Measurements from ENCODE around the gene TSEN34. TPM values are rescaled to one million over a fixed set of nuclear protein-coding genes. Genes with fewer than 3 reads are reported as not detected.

TSEN34 gene
- total RNA-seq, 1 experiment from 2014 or later: 122 TPM

- Histone ChIP-seq H3K36me3 (ENCODE audit: low read depth, low read length) (no peaks in the 10 kb centered on the region), H3K27me3 (ENCODE audit: low read length) (peaks cover 6% of the 10 kb centered on the region; the same call in 1 of the 2 replicates), H3K79me2 (ENCODE audit: low read length) (no peaks in the 10 kb centered on the region), H2AFZ (ENCODE audit: low read length) (no peak overlapping the region), H3K9ac (ENCODE audit: low read length) (no peak overlapping the region), H3K4me2 (ENCODE audit: low read length) (no peak overlapping the region), H3K9me3 (ENCODE audit: low read length) (no peaks in the 10 kb centered on the region), H3K9me2 (replicated peaks; ENCODE audit: low read length) (no peaks in the 10 kb centered on the region), H4K20me1 (ENCODE audit: low read length) (no peaks in the 10 kb centered on the region), H3F3A (ENCODE audit: low read length, unreplicated experiment) (no peaks in the 10 kb centered on the region), H3K27ac (ENCODE audit: low read length) (no peak overlapping the region), H3K4me3 (ENCODE audit: low read length) (no peak overlapping the region), H3K4me1 (ENCODE audit: insufficient read depth, low read length) (peaks cover 8% of the 10 kb centered on the region)
- no peak for ATAC-seq
- intact Hi-C loops (cut with micrococcal nuclease): loop anchor here (10.0 kb wide), 1 partner anchor 425 kb away; no protein-coding TSS in a partner anchor
- POLR2A ChIA-PET (ENCODE audit: unreplicated experiment): no interaction called here
- no TSS peak for BruUV-seq (replicated peaks)
- TF ChIP-seq EZH2 (IDR thresholded peaks at IDR 0.05; ENCODE audit: low read length, unreplicated experiment) (no peak), EZH2phosphoT487 (IDR thresholded peaks at IDR 0.05; ENCODE audit: borderline replicate concordance, low read length) (no peak)
- TF ChIP-seq, protein P1, sequence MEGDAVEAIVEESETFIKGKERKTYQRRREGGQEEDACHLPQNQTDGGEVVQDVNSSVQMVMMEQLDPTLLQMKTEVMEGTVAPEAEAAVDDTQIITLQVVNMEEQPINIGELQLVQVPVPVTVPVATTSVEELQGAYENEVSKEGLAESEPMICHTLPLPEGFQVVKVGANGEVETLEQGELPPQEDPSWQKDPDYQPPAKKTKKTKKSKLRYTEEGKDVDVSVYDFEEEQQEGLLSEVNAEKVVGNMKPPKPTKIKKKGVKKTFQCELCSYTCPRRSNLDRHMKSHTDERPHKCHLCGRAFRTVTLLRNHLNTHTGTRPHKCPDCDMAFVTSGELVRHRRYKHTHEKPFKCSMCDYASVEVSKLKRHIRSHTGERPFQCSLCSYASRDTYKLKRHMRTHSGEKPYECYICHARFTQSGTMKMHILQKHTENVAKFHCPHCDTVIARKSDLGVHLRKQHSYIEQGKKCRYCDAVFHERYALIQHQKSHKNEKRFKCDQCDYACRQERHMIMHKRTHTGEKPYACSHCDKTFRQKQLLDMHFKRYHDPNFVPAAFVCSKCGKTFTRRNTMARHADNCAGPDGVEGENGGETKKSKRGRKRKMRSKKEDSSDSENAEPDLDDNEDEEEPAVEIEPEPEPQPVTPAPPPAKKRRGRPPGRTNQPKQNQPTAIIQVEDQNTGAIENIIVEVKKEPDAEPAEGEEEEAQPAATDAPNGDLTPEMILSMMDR (conservative IDR thresholded peaks at IDR 0.05; ENCODE audit: low read depth, low read length): no peak
- DNase-seq: no peak
- CTCF ChIA-PET: no interaction called here
Measured at GRCh38 chr19:54230031-54230430, 38.9 kb downstream of the TSEN34 start.

DNA sequence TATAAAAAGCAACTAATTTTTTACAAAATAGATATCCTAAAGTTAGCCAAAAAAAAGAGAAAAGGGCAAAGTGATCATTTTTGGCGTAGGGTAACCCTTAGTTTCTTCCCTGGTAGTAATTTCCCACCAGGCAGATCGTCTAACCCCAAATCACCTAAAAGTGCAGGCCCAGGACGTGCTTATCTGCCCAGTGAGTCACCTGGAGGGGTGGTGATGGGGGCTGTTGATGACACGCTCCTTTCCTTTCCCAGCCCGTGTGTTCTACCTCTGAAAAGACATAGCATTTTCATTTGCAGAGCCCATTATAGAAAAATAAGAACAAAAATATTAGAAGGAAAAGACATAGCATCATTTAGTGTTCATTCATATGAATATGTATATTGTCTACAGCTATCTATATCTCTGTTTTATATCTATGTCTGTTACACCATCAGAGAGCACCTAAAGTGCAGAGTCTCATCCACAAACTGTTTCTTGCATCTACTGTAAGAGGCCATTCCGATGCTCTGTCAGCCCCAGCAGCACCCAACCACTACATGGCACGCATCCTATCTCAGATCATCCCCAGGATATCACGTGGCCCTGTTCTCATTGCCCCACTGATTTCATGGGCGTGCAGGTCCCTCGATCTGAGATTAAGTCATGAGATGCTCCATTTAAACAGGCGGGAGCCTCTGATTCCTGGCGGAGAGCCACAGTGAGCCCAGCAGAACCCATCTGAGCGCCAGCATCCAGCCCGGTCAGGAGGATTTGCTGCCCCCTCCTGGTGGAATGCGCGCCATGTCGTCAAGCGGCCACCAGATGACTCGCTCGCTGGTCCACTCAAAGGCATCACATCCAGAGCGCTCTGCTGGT lies 40.2 kb downstream of the TSEN34 start:
- H3K79me2 ChIP-seq (ENCODE audit: low read length): no peaks in the 10 kb centered on the region
- no peak overlapping the region for H3K4me2 ChIP-seq (ENCODE audit: low read length)
- no TSS peak for BruUV-seq (replicated peaks)
- H4K20me1 ChIP-seq (ENCODE audit: low read length): no peaks in the 10 kb centered on the region
- H3K27ac ChIP-seq (ENCODE audit: low read length): no peak overlapping the region
- H2AFZ ChIP-seq (ENCODE audit: low read length): no peak overlapping the region
- H3K36me3 ChIP-seq (ENCODE audit: low read depth, low read length): no peaks in the 10 kb centered on the region
- no peaks in the 10 kb centered on the region for H3F3A ChIP-seq (ENCODE audit: low read length, unreplicated experiment)
- H3K9ac ChIP-seq (ENCODE audit: low read length): no peak overlapping the region
- intact Hi-C loops (cut with micrococcal nuclease): loop anchor here (1.0 to 10.0 kb wide), 3 partner anchors 41 to 427 kb away; no protein-coding TSS in a partner anchor
- ATAC-seq (peak; percentile 98), DNase-seq (peak; percentile 93)
- TF ChIP-seq EZH2phosphoT487 (IDR thresholded peaks at IDR 0.05; ENCODE audit: borderline replicate concordance, low read length) (no peak), EZH2 (IDR thresholded peaks at IDR 0.05; ENCODE audit: low read length, unreplicated experiment) (no peak)
- TF ChIP-seq, protein P1 (conservative IDR thresholded peaks at IDR 0.05; ENCODE audit: low read depth, low read length): peak; percentile 99
- H3K9me3 ChIP-seq (ENCODE audit: low read length): no peaks in the 10 kb centered on the region
- CTCF ChIA-PET: interaction anchor here (0.6 kb wide), 1 partner anchor 223 kb away, joined by 3 read pairs; no protein-coding TSS in a partner anchor
- POLR2A ChIA-PET (ENCODE audit: unreplicated experiment): interaction anchor here (0.7 kb wide), 1 partner anchor 40 kb away, joined by 4 read pairs; the partner anchor contains the start of gene TSEN34
- H3K4me1 ChIP-seq (ENCODE audit: insufficient read depth, low read length): peaks cover 8% of the 10 kb centered on the region
- H3K4me3 ChIP-seq (ENCODE audit: low read length): no peak overlapping the region
- H3K27me3 ChIP-seq (ENCODE audit: low read length): peaks cover 10% of the 10 kb centered on the region; the same call in 1 of the 2 replicates
- H3K9me2 ChIP-seq (replicated peaks; ENCODE audit: low read length): no peaks in the 10 kb centered on the region
